Panc1 (cell line): ENCODE data around the gene FAM149B1. TPM values are rescaled to one million over a fixed set of nuclear protein-coding genes. Genes with fewer than 3 reads are reported as not detected.

Experiments used
- ATAC-seq: fragments of 200-7000 bp; cut with Tn5 transposase; 2 replicates; pipeline ENCODE4 v1.9.1; 2020; ENCODE audit warnings: mild to moderate bottlenecking, moderate library complexity
- BruUV-seq: library from RNA; stranded (reverse); fragments of 400-500 nt; replicated peaks from 2 replicates; lab custom pipeline; 2021; lab: Mats Ljungman, UMichigan
- CTCF ChIA-PET: fragments of 300-600 bp; sonication (Branson Sonifier 250); formaldehyde crosslinking; loops from one replicate; lab custom pipeline; 2022; ENCODE audit warnings: antibody characterized with exemption; lab: Charles Lee
- POLR2A ChIA-PET: fragments of 300-600 bp; sonication (Branson Sonifier 250); formaldehyde crosslinking; loops from one replicate; lab custom pipeline; 2022; ENCODE audit warnings: antibody characterized with exemption; lab: Charles Lee
- DNase-seq: peaks from one replicate; pipeline ENCODE4 v3.0.0-alpha.2; 2010; ENCODE audit warnings: low read depth, low spot score
- H3K27ac ChIP-seq: 2 replicates; pipeline ENCODE4 v1.5.1; 2011; ENCODE audit warnings: mild to moderate bottlenecking, low read length, inconsistent platforms
- H3K27me3 ChIP-seq: fragments of 200-500 bp; sonication (Bioruptor generic); 2 replicates; pipeline ENCODE4 v1.6.0; 2014; ENCODE audit warnings: low read length, inconsistent platforms; ENCODE audit not compliant: control insufficient read depth, insufficient read depth
- H3K36me3 ChIP-seq: fragments of 200-500 bp; sonication (Bioruptor generic); 2 replicates; pipeline ENCODE4 v1.5.1; 2014; ENCODE audit warnings: inconsistent platforms, mild to moderate bottlenecking, low read length, moderate library complexity; ENCODE audit not compliant: control insufficient read depth, insufficient read depth
- H3K4me1 ChIP-seq: 2 replicates; pipeline ENCODE4 v1.5.1; 2011; ENCODE audit warnings: inconsistent platforms, mild to moderate bottlenecking, low read length, moderate library complexity; ENCODE audit not compliant: control insufficient read depth, insufficient read depth
- H3K4me3 ChIP-seq, 2 experiments: 2 replicates each; pipeline ENCODE4 v1.5.1; 2011 to 2012; ENCODE audit warnings: low read depth in 2 of 2, low read length in 2 of 2, mild to moderate bottlenecking in 2 of 2, inconsistent platforms in 1 of 2, moderate library complexity in 1 of 2
- H3K9me3 ChIP-seq: fragments of 200-500 bp; sonication (Bioruptor generic); 2 replicates; pipeline ENCODE4 v1.5.1; 2014; ENCODE audit warnings: low read depth, mild to moderate bottlenecking, inconsistent platforms, low read length, moderate library complexity; ENCODE audit not compliant: control insufficient read depth, insufficient read depth
- CTCF ChIP-seq: fragments of 450-650 bp; IDR thresholded peaks from 2 replicates; pipeline ENCODE4 v1.5.1; 2017; ENCODE audit warnings: mild to moderate bottlenecking
- POLR2AphosphoS5 ChIP-seq: IDR thresholded peaks from 2 replicates; pipeline ENCODE4 v1.6.1; 2012; ENCODE audit warnings: mild to moderate bottlenecking, low read depth, low read length, moderate library complexity
- REST ChIP-seq, 2 experiments: IDR thresholded peaks; 2 replicates each; pipeline ENCODE4 v1.6.1; 2011 to 2012; ENCODE audit warnings: low read depth in 2 of 2, control low read depth in 1 of 2, low read length in 1 of 2, mild to moderate bottlenecking in 1 of 2, moderate library complexity in 1 of 2; ENCODE audit not compliant: insufficient read depth in 1 of 2
- SIN3A ChIP-seq: IDR thresholded peaks from 2 replicates; pipeline ENCODE4 v1.6.1; 2012; ENCODE audit warnings: low read depth, mild to moderate bottlenecking, low read length, moderate library complexity, borderline replicate concordance; ENCODE audit not compliant: insufficient read depth
- TCF7L2 ChIP-seq: IDR thresholded peaks from 2 replicates; pipeline ENCODE4 v1.6.1; 2011; ENCODE audit warnings: mild to moderate bottlenecking, low read depth, low read length, inconsistent platforms
- in situ Hi-C: cut with HindIII; loops from 2 replicates; pipeline ENCODE4 v1.10.0; 2016; ENCODE audit warnings: low sequenced_read_pairs, low pct_unique_long_range_greater_than_20kb
- intact Hi-C: fragments of 100-400 bp; cut with micrococcal nuclease; formaldehyde crosslinking; loops from one replicate; pipeline ENCODE4 v1.10.0; 2022; ENCODE audit not compliant: unreplicated experiment
- total RNA-seq: library from RNA; stranded (reverse); gene quantifications from one replicate; pipeline ENCODE4 v1.2.1, GENCODE V29; 2021; ENCODE audit not compliant: unreplicated experiment

Gene FAM149B1
- total RNA-seq, 1 experiment from 2014 or later: 20.8 TPM

GRCh38 chr10:73287441-73287840, 119.5 kb downstream of the FAM149B1 start:
- ChIA-PET POLR2A (no interaction called here), CTCF (no interaction called here)
- BruUV-seq: no TSS peak
- in situ Hi-C loops (no loop called here), intact Hi-C loops (no loop called here)
- Histone ChIP-seq H3K4me1 (no peaks in the 10 kb centered on the region), H3K4me3 (no peak overlapping the region), H3K27me3 (no peaks in the 10 kb centered on the region; the same call in 1 of the 2 replicates), H3K9me3 (no peaks in the 10 kb centered on the region), H3K27ac (no peak overlapping the region), H3K36me3 (no peaks in the 10 kb centered on the region)
- no peak for TF ChIP-seq SIN3A
- no peak for DNase-seq
- no peak for ATAC-seq

- Histone ChIP-seq H3K27ac (no peak overlapping the region), H3K36me3 (no peaks in the 10 kb centered on the region), H3K9me3 (no peaks in the 10 kb centered on the region), H3K4me1 (no peaks in the 10 kb centered on the region), H3K4me3 (no peak overlapping the region), H3K27me3 (peaks cover 11% of the 10 kb centered on the region; the same call in 1 of the 2 replicates)
- no peak for DNase-seq
- no TSS peak for BruUV-seq
- no peak for TF ChIP-seq CTCF
- no peak for TF ChIP-seq TCF7L2
- CTCF ChIA-PET: no interaction called here
- POLR2A ChIA-PET: no interaction called here
- in situ Hi-C loops (no loop called here), intact Hi-C loops (no loop called here)
- no peak for ATAC-seq
Observed at GRCh38 chr10:73289958-73290357, 122.0 kb downstream of the FAM149B1 start.

- no peak for DNase-seq
- intact Hi-C loops: no loop called here
- Histone ChIP-seq H3K4me3 (no peak overlapping the region), H3K27ac (no peak overlapping the region), H3K9me3 (no peaks in the 10 kb centered on the region), H3K36me3 (no peaks in the 10 kb centered on the region), H3K4me1 (no peaks in the 10 kb centered on the region), H3K27me3 (peaks cover 39% of the 10 kb centered on the region)
- in situ Hi-C loops: no loop called here
- ChIA-PET POLR2A (no interaction called here), CTCF (no interaction called here)
- TF ChIP-seq SIN3A (no peak), TCF7L2 (no peak), CTCF (no peak), REST (IDR thresholded peaks at IDR 0.05; ENCODE audit: insufficient read depth in 1 of 2, low read depth in 2 of 2, low read length in 1 of 2) (no peak), POLR2AphosphoS5 (no peak)
- no peak for ATAC-seq
- no TSS peak for BruUV-seq
Observed at GRCh38 chr10:73293461-73293860, 125.5 kb downstream of the FAM149B1 start.

Other genes starting within 250 kb of the FAM149B1 start
- not detected for gene PLA2G12B, start 213.3 kb upstream of the FAM149B1 start, total RNA-seq
- gene P4HA1, start 71.3 kb upstream of the FAM149B1 start, total RNA-seq: 58.5 TPM
- gene NUDT13, start 57.7 kb upstream of the FAM149B1 start, total RNA-seq: 6.1 TPM
- 53.9 TPM for gene ECD, start 111 bp upstream of the FAM149B1 start, total RNA-seq
- gene DNAJC9, start 79.1 kb downstream of the FAM149B1 start, total RNA-seq: 63.5 TPM
- gene MRPS16, start 84.5 kb downstream of the FAM149B1 start, total RNA-seq: 199 TPM
- gene CFAP70, start 190.7 kb downstream of the FAM149B1 start, total RNA-seq: 0.10 TPM
- 165 TPM for gene ANXA7, start 245.9 kb downstream of the FAM149B1 start, total RNA-seq